ENCODE measurements around the gene GPD1. TPM values are rescaled to one million over a fixed set of nuclear protein-coding genes. Genes with fewer than 3 reads are reported as not detected.
"Not testable (repeated sequence)": the region's sequence is repeated elsewhere in the genome, so short reads cannot be mapped to it uniquely, and the experiment has no call there.

GPD1 gene
- total RNA-seq, 1 donor from 2014 or later = 1,023 TPM

- no peak for DNase-seq (ENCODE audit: low spot score)
These were observed 30.6 kb upstream of the GPD1 start for GRCh38 chr12:50073206-50073605.

DNA sequence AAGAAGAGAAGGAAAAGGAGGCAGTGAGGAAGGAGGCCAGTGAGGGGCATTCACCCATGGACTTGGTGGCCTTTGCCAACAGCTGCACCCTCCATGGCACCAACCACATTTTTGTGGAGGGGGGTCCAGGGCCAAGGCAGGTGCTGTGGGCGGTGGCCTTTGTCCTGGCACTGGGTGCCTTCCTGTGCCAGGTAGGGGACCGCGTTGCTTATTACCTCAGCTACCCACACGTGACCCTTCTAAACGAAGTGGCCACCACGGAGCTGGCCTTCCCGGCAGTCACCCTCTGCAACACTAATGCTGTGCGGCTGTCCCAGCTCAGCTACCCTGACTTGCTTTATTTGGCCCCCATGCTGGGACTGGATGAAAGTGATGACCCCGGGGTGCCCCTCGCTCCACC is 30.1 kb upstream of the GPD1 start:
- no peak for DNase-seq (ENCODE audit: low spot score)

- DNase-seq (ENCODE audit: low spot score) = peak; percentile 93
These were observed 28.6 kb upstream of the GPD1 start for GRCh38 chr12:50074936-50075807.

DNA sequence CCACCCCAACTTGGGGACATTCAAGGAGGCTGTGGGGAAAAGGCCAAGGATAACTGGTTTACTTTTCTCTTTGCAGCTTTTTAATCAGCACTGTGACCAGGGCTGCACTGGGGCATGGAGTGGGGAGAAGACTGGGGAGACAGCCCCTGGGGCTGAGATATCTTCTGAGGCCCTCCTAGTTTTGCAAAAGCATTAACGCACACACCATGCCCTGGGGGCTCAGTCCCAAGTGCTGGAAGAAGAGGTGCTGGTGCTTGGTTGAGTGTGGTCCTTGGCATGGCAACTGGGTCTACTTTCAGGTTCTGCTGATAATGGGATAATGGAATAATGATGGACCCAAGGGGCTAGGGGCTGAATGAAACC is 28.0 kb upstream of the GPD1 start:
- no peak for DNase-seq (ENCODE audit: low spot score)

- DNase-seq (ENCODE audit: low spot score) = no peak
These were observed 26.7 kb upstream of the GPD1 start for GRCh38 chr12:50077099-50077498.

GRCh38 chr12:50078281-50078680 is 25.5 kb upstream of the GPD1 start:
- no peak for DNase-seq (ENCODE audit: low spot score)

DNA sequence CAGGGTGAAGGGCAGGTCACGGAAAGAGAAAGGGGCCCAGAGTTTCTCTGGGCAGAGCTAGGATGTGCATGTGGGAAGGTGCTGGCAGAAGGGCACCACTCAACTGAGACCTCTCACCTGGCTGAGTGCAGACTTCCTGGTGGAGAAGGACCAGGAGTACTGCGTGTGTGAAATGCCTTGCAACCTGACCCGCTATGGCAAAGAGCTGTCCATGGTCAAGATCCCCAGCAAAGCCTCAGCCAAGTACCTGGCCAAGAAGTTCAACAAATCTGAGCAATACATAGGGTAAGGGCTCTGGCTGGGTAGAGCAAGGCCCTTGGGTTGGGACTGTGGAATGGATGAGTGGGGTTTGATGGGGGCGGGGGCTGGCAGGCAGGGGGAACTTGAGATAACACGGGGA is 24.0 kb upstream of the GPD1 start:
- no peak for DNase-seq (ENCODE audit: low spot score)

- no peak for DNase-seq (ENCODE audit: low spot score)
These were observed 22.6 kb upstream of the GPD1 start for GRCh38 chr12:50081096-50081808.

DNA sequence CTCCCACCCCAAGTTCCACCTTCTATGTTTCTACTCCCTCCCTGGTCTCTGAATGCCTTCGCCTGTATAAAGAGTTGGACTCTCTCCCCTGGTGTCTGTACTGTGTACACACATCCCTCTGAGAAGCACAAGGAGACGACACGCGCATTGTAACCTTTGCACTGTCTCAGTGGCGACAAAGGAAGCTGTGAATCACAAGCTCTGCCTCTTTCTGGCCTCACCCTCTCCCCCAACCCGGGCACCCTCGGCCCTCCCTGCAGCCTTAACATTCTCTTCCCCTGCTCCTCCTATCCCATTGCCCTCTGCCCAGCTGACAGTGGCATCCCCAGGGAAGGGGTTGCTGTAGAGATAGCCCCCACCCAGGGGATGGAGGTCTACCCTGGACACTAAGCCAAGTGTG is 21.2 kb upstream of the GPD1 start:
- no peak for DNase-seq (ENCODE audit: low spot score)

- no peak for DNase-seq (ENCODE audit: low spot score)
These were observed 20.5 kb upstream of the GPD1 start for GRCh38 chr12:50083301-50083700.

DNA sequence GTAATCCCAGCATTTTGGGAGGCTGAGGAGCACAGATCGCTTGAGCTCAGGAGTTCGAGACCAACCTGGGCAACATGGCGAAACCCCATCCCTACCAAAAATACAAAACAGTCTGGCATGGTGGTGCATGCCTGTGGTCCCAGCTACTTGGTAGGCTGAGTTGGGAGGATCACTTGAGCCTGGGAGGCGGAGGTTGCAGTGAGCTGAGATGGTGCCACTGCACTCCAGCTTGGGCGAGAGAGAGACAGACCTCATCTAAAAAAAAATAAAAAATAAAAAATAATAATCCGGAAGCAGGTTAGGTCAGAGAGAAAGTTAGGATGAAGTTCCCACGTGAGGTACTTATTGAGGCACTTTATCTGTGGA is 19.4 kb upstream of the GPD1 start:
- not testable (repeated sequence) for DNase-seq (ENCODE audit: low spot score)

DNA sequence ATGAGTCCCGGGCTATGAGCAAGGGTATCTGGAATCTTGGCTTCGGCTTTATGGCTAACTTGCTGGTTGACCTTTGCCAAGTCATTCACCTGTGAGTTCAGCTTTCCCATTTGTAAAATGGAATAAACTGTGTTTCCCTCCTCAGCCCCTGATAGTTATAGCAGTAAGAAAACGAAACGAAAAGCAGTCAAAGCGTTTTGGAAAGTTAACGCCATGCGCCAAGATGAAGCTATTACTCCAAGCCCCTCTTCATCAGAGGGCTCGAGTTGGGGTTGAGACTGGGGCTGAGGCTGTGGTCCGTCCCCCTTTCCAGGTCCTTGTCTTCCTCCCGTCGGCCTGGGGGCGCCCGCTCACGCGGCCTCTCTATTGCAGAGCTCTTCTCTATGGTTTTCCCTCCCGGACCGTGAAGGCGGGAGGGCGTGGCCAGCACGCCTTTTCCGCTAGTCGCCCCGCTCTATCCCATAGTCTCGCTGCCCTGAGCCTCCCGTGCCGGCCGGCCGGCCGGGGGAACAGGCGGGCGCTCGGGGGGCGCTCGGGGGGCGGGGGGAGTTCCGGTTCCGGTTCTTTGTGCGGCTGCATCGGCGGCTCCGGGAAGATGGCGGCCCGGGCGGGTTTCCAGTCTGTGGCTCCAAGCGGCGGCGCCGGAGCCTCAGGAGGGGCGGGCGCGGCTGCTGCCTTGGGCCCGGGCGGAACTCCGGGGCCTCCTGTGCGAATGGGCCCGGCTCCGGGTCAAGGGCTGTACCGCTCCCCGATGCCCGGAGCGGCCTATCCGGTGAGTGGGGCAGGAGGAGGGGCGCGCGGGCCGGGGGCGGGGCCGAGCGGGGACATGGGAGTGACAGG is 18.8 kb upstream of the GPD1 start, which contains the start of gene SMARCD1:
Gene SMARCD1, plus strand, starts transcription at position 568 of the 840 bp plus-strand sequence. Its CDS starts 28 bp downstream, at position 596.
- peak; percentile 95 for DNase-seq (ENCODE audit: low spot score)

- DNase-seq (ENCODE audit: low spot score) = no peak
These were observed 18.2 kb upstream of the GPD1 start for GRCh38 chr12:50085615-50086072.

GRCh38 chr12:50086148-50086547 is 17.7 kb upstream of the GPD1 start:
- DNase-seq (ENCODE audit: low spot score) = no peak

GRCh38 chr12:50087151-50087550 is 16.7 kb upstream of the GPD1 start:
- no peak for DNase-seq (ENCODE audit: low spot score)

- DNase-seq (ENCODE audit: low spot score) = no peak
These were observed 15.8 kb upstream of the GPD1 start for GRCh38 chr12:50087995-50088394.

DNA sequence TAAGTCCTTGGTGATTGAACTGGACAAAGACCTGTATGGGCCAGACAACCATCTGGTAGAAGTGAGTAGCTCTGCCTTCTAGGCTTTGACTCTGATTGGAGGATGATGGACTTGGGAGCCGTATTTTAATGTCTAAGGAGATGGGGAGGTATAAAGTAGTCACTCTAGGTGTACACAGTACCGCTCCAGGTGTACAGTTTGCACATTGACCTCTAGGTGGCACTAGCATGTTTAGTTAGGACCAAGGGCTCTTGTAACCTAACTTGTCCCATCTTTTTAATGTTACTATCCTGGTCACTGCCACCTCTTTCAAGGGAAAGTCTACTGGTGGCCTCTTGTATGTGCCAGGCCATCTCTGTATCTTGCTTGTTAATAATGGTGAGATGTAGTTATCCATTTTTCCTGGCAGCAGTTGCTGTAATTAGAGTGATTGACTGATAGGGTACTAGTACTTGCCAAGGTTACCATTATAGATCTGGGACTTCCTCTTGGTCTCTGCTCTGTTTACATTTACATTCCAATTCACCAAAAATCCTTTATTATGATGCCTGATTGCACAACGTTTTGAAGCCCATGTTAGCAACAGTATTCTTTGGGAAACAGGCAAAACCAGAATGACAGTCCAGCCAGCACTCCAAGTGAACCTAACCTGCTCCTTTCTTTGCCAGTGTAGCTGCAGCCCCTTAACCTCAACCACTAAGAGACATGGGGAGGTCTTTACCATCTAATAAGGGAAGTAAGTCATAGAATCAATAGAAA is 15.1 kb upstream of the GPD1 start:
- DNase-seq (ENCODE audit: low spot score) = no peak

- no peak for DNase-seq (ENCODE audit: low spot score)
These were observed 14.1 kb upstream of the GPD1 start for GRCh38 chr12:50089730-50090129.

DNA sequence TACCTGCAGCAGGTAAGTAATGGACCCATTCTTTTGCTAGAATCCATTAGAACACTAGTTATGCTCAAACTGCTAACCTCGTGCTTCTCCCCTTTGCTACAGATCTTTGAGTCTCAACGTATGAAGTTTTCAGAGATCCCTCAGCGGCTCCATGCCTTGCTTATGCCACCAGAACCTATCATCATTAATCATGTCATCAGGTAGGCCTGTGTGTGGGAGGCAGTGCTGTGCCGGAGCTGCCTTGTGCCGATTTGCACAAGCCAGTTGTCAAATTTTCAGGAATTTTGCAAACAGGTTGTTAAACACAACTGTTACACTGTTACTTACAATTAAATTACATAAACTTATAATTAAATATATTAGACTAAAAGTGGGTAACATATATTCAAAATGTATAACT is 13.4 kb upstream of the GPD1 start:
- DNase-seq (ENCODE audit: low spot score) = no peak

- DNase-seq (ENCODE audit: low spot score) = no peak
These were observed 5.9 kb upstream of the GPD1 start for GRCh38 chr12:50097952-50098351.
